ENCODE measurements around the gene BDKRB1. TPM values are rescaled to one million over a fixed set of nuclear protein-coding genes. Genes with fewer than 3 reads are reported as not detected.

BDKRB1 gene
- total and polyA plus RNA-seq, 9 of the 15 experiments (the other 6 are each of a cell fraction or from before 2014, with no cell fraction given): 0.06 to 0.23 (median 0.09) TPM; not detected in 1

GRCh38 chr14:96217376-96217913 is 38.6 kb upstream of the BDKRB1 start:
- in situ Hi-C loops (cut with MboI): no loop called here
- no peaks in the 10 kb centered on the region for H3K9me1 ChIP-seq (ENCODE audit: control insufficient read depth, insufficient read depth, low read length)
- CTCF ChIA-PET (ENCODE audit: low intra/inter-chr PET ratio): no interaction called here

DNA sequence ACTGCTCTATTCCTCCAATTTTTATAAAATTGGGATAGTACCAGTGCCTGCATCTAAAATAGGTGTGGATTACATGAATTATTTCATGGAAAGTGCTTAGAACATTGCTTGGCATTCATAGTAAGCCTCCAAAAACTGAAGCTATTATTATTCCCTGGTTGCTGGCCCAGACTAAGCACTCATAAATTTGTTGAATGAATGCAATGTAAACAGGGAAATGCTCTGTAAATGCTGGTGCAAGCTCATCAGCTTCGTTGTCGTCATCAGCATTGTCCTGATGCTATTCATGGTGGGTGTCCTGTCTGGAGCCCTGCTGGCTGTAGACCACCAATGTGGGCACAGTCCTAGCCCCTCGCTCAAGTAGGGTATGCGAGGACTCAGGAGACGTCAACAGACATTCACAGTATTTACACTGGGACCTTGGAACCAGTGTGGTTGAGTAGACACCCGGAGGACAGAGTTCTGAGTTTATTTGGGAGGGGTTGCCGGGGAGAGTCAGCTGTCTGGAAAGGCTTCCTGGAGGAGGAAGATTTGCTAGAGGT is 34.8 kb upstream of the BDKRB1 start:
- Histone ChIP-seq H3K9me3 (replicated peaks; ENCODE audit: control insufficient read depth, insufficient read depth, low read depth, low read length) (no peaks in the 10 kb centered on the region), H3K36me3 (ENCODE audit: control insufficient read depth, insufficient read depth, low read length) (no peaks in the 10 kb centered on the region), H3K4me2 (ENCODE audit: insufficient read depth, low read length) (no peak overlapping the region), H3K4me3 (no peak overlapping the region), H3K27me3 (ENCODE audit: control insufficient read depth in 2 of 2, insufficient read depth in 2 of 2, low read length in 2 of 2) (peaks cover 0 to 7% of the 10 kb centered on the region in 2 experiments; a peak in 2 of 5 replicates), H2AFZ (ENCODE audit: low read depth, low read length) (no peak overlapping the region), H3K9ac (ENCODE audit: insufficient read depth in 1 of 2, low read depth in 2 of 2, low read length in 2 of 2) (no peak overlapping the region), H3K27ac (ENCODE audit: extremely low read depth, low read depth, low read length) (no peak overlapping the region), H3K9me1 (ENCODE audit: control insufficient read depth, insufficient read depth, low read length) (no peaks in the 10 kb centered on the region), H4K20me1 (replicated peaks; ENCODE audit: control insufficient read depth, insufficient read depth, low read length) (no peaks in the 10 kb centered on the region), H3K4me1 (replicated peaks in 1 of 2; ENCODE audit: control insufficient read depth in 2 of 2, insufficient read depth in 2 of 2, low read length in 2 of 2) (no peaks in the 10 kb centered on the region), H3K79me2 (ENCODE audit: control insufficient read depth, insufficient read depth, low read length) (no peaks in the 10 kb centered on the region)
- intact Hi-C loops (cut with micrococcal nuclease) (no loop called here), in situ Hi-C loops (cut with MboI) (no loop called here)
- WGBS (ENCODE audit: insufficient coverage, low coverage, missing lambda C conversion rate): 0% methylated on average over 7 of the region's 7 CpGs
- no peak for DNase-seq (ENCODE audit: extremely low read depth in 1 of 4, low spot score in 3 of 4)
- FAIRE-seq: no peak
- CTCF ChIA-PET (ENCODE audit: low intra/inter-chr PET ratio): no interaction called here
- no peak for ATAC-seq
- no TSS peak for BruUV-seq (replicated peaks)
- POLR2A ChIA-PET: no interaction called here
- TF ChIP-seq, protein P1, sequence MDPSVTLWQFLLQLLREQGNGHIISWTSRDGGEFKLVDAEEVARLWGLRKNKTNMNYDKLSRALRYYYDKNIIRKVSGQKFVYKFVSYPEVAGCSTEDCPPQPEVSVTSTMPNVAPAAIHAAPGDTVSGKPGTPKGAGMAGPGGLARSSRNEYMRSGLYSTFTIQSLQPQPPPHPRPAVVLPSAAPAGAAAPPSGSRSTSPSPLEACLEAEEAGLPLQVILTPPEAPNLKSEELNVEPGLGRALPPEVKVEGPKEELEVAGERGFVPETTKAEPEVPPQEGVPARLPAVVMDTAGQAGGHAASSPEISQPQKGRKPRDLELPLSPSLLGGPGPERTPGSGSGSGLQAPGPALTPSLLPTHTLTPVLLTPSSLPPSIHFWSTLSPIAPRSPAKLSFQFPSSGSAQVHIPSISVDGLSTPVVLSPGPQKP (CRISPR knock-in tag; IDR thresholded peaks at IDR 0.05): no peak
- TF ChIP-seq ATF1 (CRISPR knock-in tag; IDR thresholded peaks at IDR 0.05): no peak
- no peak for TF ChIP-seq ATF1 (tag; IDR thresholded peaks at IDR 0.05)
- no peak for TF ChIP-seq ARNT (IDR thresholded peaks at IDR 0.05)
- no peak for TF ChIP-seq XRCC4 (IDR thresholded peaks at IDR 0.05; ENCODE audit: extremely low read depth, insufficient read depth, insufficient read length)
- TF ChIP-seq, protein P2, sequence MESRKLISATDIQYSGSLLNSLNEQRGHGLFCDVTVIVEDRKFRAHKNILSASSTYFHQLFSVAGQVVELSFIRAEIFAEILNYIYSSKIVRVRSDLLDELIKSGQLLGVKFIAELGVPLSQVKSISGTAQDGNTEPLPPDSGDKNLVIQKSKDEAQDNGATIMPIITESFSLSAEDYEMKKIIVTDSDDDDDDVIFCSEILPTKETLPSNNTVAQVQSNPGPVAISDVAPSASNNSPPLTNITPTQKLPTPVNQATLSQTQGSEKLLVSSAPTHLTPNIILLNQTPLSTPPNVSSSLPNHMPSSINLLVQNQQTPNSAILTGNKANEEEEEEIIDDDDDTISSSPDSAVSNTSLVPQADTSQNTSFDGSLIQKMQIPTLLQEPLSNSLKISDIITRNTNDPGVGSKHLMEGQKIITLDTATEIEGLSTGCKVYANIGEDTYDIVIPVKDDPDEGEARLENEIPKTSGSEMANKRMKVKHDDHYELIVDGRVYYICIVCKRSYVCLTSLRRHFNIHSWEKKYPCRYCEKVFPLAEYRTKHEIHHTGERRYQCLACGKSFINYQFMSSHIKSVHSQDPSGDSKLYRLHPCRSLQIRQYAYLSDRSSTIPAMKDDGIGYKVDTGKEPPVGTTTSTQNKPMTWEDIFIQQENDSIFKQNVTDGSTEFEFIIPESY (CRISPR knock-in tag; IDR thresholded peaks at IDR 0.05): no peak
- no peak for TF ChIP-seq PTRF (tag; IDR thresholded peaks at IDR 0.05)
- no peak for TF ChIP-seq HDAC3 (IDR thresholded peaks at IDR 0.05; ENCODE audit: borderline replicate concordance, partially characterized antibody)
- no peak for TF ChIP-seq PATZ1 (CRISPR knock-in tag; IDR thresholded peaks at IDR 0.05; ENCODE audit: borderline replicate concordance)
- no peak for TF ChIP-seq ZC3H11A (IDR thresholded peaks at IDR 0.05; ENCODE audit: low read depth, low read length)

More at GRCh38 chr14:96217376-96217913, 38.6 kb upstream of the BDKRB1 start:
- H3K27ac ChIP-seq (ENCODE audit: extremely low read depth, low read depth, low read length): no peak overlapping the region
- no peak overlapping the region for H3K9ac ChIP-seq (ENCODE audit: insufficient read depth in 1 of 2, low read depth in 2 of 2, low read length in 2 of 2)
- DNase-seq (ENCODE audit: extremely low read depth in 1 of 4, low spot score in 3 of 4): no peak
- no peak overlapping the region for H2AFZ ChIP-seq (ENCODE audit: low read depth, low read length)
- H3K4me3 ChIP-seq: no peak overlapping the region
- FAIRE-seq: no peak
- TF ChIP-seq PHF8 (IDR thresholded peaks at IDR 0.05; ENCODE audit: borderline replicate concordance, low read length) (no peak), NFIC (IDR thresholded peaks at IDR 0.05) (peak; percentile 24; the same call in 1 of the 2 replicates), HNRNPUL1 (IDR thresholded peaks at IDR 0.05; ENCODE audit: low read length) (no peak)
- WGBS (ENCODE audit: insufficient coverage, low coverage, missing lambda C conversion rate): 3% methylated on average over 8 of the region's 8 CpGs
- no peaks in the 10 kb centered on the region for H3K4me1 ChIP-seq (replicated peaks in 1 of 2; ENCODE audit: control insufficient read depth in 2 of 2, insufficient read depth in 2 of 2, low read length in 2 of 2)
- no peaks in the 10 kb centered on the region for H3K79me2 ChIP-seq (ENCODE audit: control insufficient read depth, insufficient read depth, low read length)
- no peaks in the 10 kb centered on the region for H3K36me3 ChIP-seq (ENCODE audit: control insufficient read depth, insufficient read depth, low read length)
- ATAC-seq: no peak
- H3K4me2 ChIP-seq (ENCODE audit: insufficient read depth, low read length): no peak overlapping the region
- H3K27me3 ChIP-seq (ENCODE audit: control insufficient read depth in 2 of 2, insufficient read depth in 2 of 2, low read length in 2 of 2): peaks cover 0 to 11% of the 10 kb centered on the region in 2 experiments; a peak in 3 of 5 replicates
- intact Hi-C loops (cut with micrococcal nuclease): no loop called here
- BruUV-seq (replicated peaks): no TSS peak
- H4K20me1 ChIP-seq (replicated peaks; ENCODE audit: control insufficient read depth, insufficient read depth, low read length): no peaks in the 10 kb centered on the region
- POLR2A ChIA-PET: no interaction called here
- no peaks in the 10 kb centered on the region for H3K9me3 ChIP-seq (replicated peaks; ENCODE audit: control insufficient read depth, insufficient read depth, low read depth, low read length)
